Measurements from ENCODE around the gene GMIP. TPM values are rescaled to one million over a fixed set of nuclear protein-coding genes. Genes with fewer than 3 reads are reported as not detected.

GMIP gene
- total and polyA plus RNA-seq, 7 donors = 0.51 to 2.3 (median 1.4) TPM

DNA sequence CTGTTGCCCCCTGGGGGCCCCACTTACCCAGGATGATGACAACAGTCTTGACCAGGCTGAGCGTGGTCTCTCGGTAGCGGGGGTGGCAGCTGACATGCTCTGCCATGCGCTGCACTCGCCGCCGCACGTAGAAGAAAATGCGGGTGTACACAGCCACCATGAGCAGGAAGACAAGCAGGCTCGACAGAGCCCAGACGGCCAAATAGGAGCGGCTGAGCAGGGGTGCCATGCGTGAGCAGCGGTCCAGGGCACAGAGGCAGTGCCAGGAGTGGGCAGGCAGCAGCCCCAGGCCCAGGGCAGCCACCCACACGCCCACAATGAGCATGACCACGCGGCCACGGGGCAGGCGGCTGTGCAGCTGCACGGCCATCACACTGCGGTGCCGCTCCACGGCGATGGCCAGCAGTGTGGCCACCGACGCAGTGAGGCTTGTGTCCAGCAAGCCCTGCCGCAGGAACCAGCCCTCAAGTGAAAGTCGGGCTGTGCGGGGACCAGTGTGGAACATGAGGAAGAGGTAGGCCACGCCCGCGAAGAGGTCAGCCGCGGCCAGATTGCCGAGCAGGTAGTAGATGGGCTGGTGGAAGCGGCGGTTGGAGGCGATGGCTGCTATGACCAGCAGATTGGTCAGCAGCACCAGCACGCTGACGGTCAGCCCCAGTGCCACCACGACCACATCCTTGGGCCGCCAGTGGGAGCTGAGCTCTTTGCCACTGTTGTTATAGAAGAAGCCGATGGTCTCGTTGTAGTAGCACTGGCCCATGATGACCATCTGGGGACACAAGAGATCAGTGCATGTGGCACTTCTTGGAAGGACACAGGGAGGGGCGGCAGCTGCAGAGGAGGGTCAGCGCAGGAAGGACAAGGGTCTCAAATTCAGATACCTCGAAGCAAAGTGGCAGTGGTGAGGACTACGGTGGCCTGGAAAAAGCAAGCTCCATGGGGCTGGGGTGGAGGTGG, 16.7 kb downstream of the GMIP start:
- Histone ChIP-seq H3K4me3 (no peak overlapping the region), H3K4me1 (no peaks in the 10 kb centered on the region), H3K9me3 (no peaks in the 10 kb centered on the region), H3K27ac (no peak overlapping the region), H3K27me3 (ENCODE audit: insufficient read depth in 3 of 3, low read length in 2 of 3) (peaks cover 0 to 27% (median 0%) of the 10 kb centered on the region in 3 donors), H3K36me3 (ENCODE audit: insufficient read depth in 1 of 2, low read depth in 1 of 2) (no peaks in the 10 kb centered on the region)
- no peak for ATAC-seq
- intact Hi-C loops (cut with DNase I) = no loop called here
- TF ChIP-seq, protein P1, sequence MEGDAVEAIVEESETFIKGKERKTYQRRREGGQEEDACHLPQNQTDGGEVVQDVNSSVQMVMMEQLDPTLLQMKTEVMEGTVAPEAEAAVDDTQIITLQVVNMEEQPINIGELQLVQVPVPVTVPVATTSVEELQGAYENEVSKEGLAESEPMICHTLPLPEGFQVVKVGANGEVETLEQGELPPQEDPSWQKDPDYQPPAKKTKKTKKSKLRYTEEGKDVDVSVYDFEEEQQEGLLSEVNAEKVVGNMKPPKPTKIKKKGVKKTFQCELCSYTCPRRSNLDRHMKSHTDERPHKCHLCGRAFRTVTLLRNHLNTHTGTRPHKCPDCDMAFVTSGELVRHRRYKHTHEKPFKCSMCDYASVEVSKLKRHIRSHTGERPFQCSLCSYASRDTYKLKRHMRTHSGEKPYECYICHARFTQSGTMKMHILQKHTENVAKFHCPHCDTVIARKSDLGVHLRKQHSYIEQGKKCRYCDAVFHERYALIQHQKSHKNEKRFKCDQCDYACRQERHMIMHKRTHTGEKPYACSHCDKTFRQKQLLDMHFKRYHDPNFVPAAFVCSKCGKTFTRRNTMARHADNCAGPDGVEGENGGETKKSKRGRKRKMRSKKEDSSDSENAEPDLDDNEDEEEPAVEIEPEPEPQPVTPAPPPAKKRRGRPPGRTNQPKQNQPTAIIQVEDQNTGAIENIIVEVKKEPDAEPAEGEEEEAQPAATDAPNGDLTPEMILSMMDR (IDR thresholded peaks at IDR 0.05) = no peak
- peak in 1 of 2 donors; percentile 45 for DNase-seq
- 92 to 94% (median 92%) methylated on average over 48 of the region's 48 CpGs for WGBS, 3 donors

DNA sequence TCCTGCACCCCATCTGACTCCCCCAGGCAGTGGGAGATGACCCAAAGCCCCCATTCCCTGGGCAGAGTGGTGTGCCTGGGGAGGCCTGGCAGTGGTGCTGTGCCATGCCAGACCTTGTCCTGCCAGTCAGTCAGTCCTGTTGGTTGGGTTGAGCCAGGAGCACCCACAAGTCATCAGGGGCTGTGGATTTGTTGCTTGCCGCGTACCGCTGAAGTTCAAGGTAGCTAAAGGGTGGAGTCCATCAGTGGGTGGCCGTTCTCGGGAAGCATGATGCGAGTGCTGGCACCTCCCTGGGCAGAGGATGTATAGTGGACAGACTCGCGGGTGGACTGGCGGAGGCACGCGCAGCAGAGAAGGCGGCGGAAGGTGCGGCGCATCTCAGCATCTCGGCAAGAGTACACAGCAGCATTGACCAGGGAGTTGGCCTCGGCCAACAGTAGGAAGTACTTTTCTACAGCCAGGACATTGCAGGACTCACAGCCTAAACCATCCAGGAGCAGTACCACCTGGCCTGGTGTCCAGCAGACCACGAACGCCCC, 19.4 kb downstream of the GMIP start:
- Histone ChIP-seq H3K4me1 (no peaks in the 10 kb centered on the region), H3K27me3 (ENCODE audit: insufficient read depth in 3 of 3, low read length in 2 of 3) (peaks cover 0 to 27% (median 0%) of the 10 kb centered on the region in 3 donors), H3K27ac (no peak overlapping the region), H3K9me3 (no peaks in the 10 kb centered on the region), H3K36me3 (ENCODE audit: insufficient read depth in 1 of 2, low read depth in 1 of 2) (no peaks in the 10 kb centered on the region), H3K4me3 (no peak overlapping the region)
- DNase-seq (no peak), ATAC-seq (no peak)
- WGBS, 3 donors = 93 to 97% (median 95%) methylated on average over 19 of the region's 19 CpGs
- TF ChIP-seq, protein P1 (IDR thresholded peaks at IDR 0.05) = no peak
- intact Hi-C loops (cut with DNase I) = no loop called here

DNA sequence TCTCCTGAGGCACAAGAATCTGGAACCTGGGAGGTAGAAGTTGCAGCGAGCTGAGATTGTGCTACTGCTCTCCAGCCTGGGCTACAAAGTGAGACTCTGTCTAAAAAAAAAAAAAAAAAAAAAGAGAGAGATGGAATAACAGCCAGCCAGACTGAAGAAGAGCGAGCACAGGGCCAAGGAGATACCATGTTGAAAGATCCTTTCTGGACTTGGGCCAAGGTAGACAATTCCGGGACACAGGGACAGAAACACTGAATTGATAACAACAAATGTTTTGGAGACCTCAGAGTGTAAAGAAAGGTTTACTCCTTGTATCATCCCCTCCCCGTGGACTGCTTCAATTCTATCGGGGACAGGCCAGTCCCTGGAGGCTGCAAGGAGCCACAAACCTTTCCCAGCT, 20.1 kb downstream of the GMIP start:
- TF ChIP-seq, protein P1 (IDR thresholded peaks at IDR 0.05) = no peak
- no peak overlapping the region for H3K4me3 ChIP-seq
- no peak overlapping the region for H3K27ac ChIP-seq
- H3K9me3 ChIP-seq = no peaks in the 10 kb centered on the region
- no peaks in the 10 kb centered on the region for H3K36me3 ChIP-seq (ENCODE audit: insufficient read depth in 1 of 2, low read depth in 1 of 2)
- WGBS, 3 donors = 66 to 79% (median 75%) methylated on average over 5 of the region's 5 CpGs
- peaks cover 0 to 26% (median 0%) of the 10 kb centered on the region in 3 donors for H3K27me3 ChIP-seq (ENCODE audit: insufficient read depth in 3 of 3, low read length in 2 of 3)
- no peaks in the 10 kb centered on the region for H3K4me1 ChIP-seq
- DNase-seq = no peak
- no peak for ATAC-seq
- intact Hi-C loops (cut with DNase I) = no loop called here

DNA sequence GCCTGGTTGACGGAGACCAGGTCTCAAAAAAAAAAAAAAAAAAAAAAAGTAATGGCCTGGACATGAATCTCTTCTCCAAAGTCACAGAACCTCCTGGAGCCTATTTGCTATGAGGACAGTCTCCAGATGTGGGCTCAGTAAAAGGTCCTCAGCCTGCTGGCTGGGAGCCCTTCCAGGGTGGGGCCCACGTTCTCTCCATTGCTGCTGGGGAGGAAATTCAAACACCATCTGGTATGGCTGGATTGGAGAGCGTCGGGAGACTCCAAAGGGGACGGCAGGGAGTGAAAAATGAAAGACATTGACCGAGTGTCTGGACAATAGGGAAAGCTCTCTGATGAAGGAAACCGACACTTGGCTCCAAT, 23.6 kb downstream of the GMIP start:
- no peak for ATAC-seq

More for the DNA sequence above, 23.6 kb downstream of the GMIP start:
- H3K4me1 ChIP-seq = no peaks in the 10 kb centered on the region
- no peaks in the 10 kb centered on the region for H3K9me3 ChIP-seq
- no peak overlapping the region for H3K4me3 ChIP-seq
- no peak for DNase-seq
- peaks cover 0 to 22% (median 0%) of the 10 kb centered on the region in 3 donors for H3K27me3 ChIP-seq (ENCODE audit: insufficient read depth in 3 of 3, low read length in 2 of 3)
- WGBS, 3 donors = 52 to 64% (median 56%) methylated on average over 7 of the region's 7 CpGs
- TF ChIP-seq, protein P1 (IDR thresholded peaks at IDR 0.05) = no peak
- no peak overlapping the region for H3K27ac ChIP-seq
- H3K36me3 ChIP-seq (ENCODE audit: insufficient read depth in 1 of 2, low read depth in 1 of 2) = no peaks in the 10 kb centered on the region
- intact Hi-C loops (cut with DNase I) = no loop called here
